Adipocyte (in vitro differentiated cells): ENCODE results near the gene TENM4.

Source experiments
- DNase-seq: peaks from one replicate; pipeline ENCODE4 v3.0.0-alpha.2; 2015; ENCODE audit warnings: low read depth
- H3K27me3 ChIP-seq: replicated peaks from 2 replicates; pipeline ENCODE4 v1.7.0; 2013; ENCODE audit warnings: mild to moderate bottlenecking, low read length, moderate library complexity; ENCODE audit not compliant: control insufficient read depth, insufficient read depth
- H3K36me3 ChIP-seq: 2 replicates; pipeline ENCODE4 v1.7.0; 2013; ENCODE audit warnings: low read length, mild to moderate bottlenecking, moderate library complexity; ENCODE audit not compliant: control insufficient read depth, insufficient read depth, severe bottlenecking
- H3K4me1 ChIP-seq: 2 replicates; pipeline ENCODE4 v1.7.0; 2013; ENCODE audit warnings: mild to moderate bottlenecking, low read length, moderate library complexity; ENCODE audit not compliant: control insufficient read depth, insufficient read depth
- H3K4me3 ChIP-seq: 2 replicates; pipeline ENCODE4 v1.7.0; 2013; ENCODE audit warnings: mild to moderate bottlenecking, low read length, moderate library complexity
- H3K9ac ChIP-seq: 2 replicates; pipeline ENCODE4 v1.7.0; 2013; ENCODE audit warnings: mild to moderate bottlenecking, low read length, moderate library complexity
- H3K9me3 ChIP-seq: 2 replicates; pipeline ENCODE4 v1.7.0; 2013; ENCODE audit warnings: mild to moderate bottlenecking, low read length, moderate library complexity; ENCODE audit not compliant: control insufficient read depth

TENM4 gene

GRCh38 chr11:79363861-79364378 lies 76.9 kb downstream of the TENM4 start:
- H3K27me3 ChIP-seq, result no peaks in the 10 kb centered on the region
- peaks cover 6% of the 10 kb centered on the region for H3K36me3 ChIP-seq
- H3K9me3 ChIP-seq, result no peaks in the 10 kb centered on the region
- H3K4me1 ChIP-seq, result no peaks in the 10 kb centered on the region
- no peak for DNase-seq
- H3K9ac ChIP-seq, result no peak overlapping the region
- H3K4me3 ChIP-seq, result no peak overlapping the region

- H3K4me1 ChIP-seq, result no peaks in the 10 kb centered on the region
- H3K4me3 ChIP-seq, result no peak overlapping the region
- no peaks in the 10 kb centered on the region for H3K27me3 ChIP-seq
- no peak overlapping the region for H3K9ac ChIP-seq
- peaks cover 6% of the 10 kb centered on the region for H3K36me3 ChIP-seq
- no peak for DNase-seq
- no peaks in the 10 kb centered on the region for H3K9me3 ChIP-seq
Observed at GRCh38 chr11:79363256-79363655, 77.6 kb downstream of the TENM4 start.

GRCh38 chr11:79362821-79363220 lies 78.0 kb downstream of the TENM4 start:
- no peak overlapping the region for H3K4me3 ChIP-seq
- H3K4me1 ChIP-seq, result no peaks in the 10 kb centered on the region
- H3K9me3 ChIP-seq, result no peaks in the 10 kb centered on the region
- DNase-seq, result no peak
- H3K27me3 ChIP-seq, result no peaks in the 10 kb centered on the region
- no peak overlapping the region for H3K9ac ChIP-seq
- H3K36me3 ChIP-seq, result peaks cover 6% of the 10 kb centered on the region

GRCh38 chr11:79362206-79362757 lies 78.5 kb downstream of the TENM4 start:
- Histone ChIP-seq H3K4me1 (no peaks in the 10 kb centered on the region), H3K9ac (no peak overlapping the region), H3K9me3 (no peaks in the 10 kb centered on the region), H3K36me3 (peaks cover 6% of the 10 kb centered on the region), H3K4me3 (no peak overlapping the region), H3K27me3 (no peaks in the 10 kb centered on the region)
- DNase-seq, result no peak

GRCh38 chr11:79358258-79358657 lies 82.6 kb downstream of the TENM4 start:
- Histone ChIP-seq H3K9me3 (no peaks in the 10 kb centered on the region), H3K4me1 (no peaks in the 10 kb centered on the region), H3K27me3 (no peaks in the 10 kb centered on the region), H3K9ac (no peak overlapping the region), H3K36me3 (peaks cover 6% of the 10 kb centered on the region), H3K4me3 (no peak overlapping the region)
- no peak for DNase-seq

GRCh38 chr11:79353706-79354105 lies 87.1 kb downstream of the TENM4 start:
- Histone ChIP-seq H3K9me3 (no peaks in the 10 kb centered on the region), H3K4me3 (no peak overlapping the region), H3K9ac (no peak overlapping the region), H3K36me3 (no peaks in the 10 kb centered on the region), H3K27me3 (no peaks in the 10 kb centered on the region), H3K4me1 (peaks cover 7% of the 10 kb centered on the region)
- no peak for DNase-seq

GRCh38 chr11:79352349-79352703 lies 88.5 kb downstream of the TENM4 start:
- Histone ChIP-seq H3K9me3 (no peaks in the 10 kb centered on the region), H3K36me3 (no peaks in the 10 kb centered on the region), H3K27me3 (no peaks in the 10 kb centered on the region), H3K4me1 (peaks cover 7% of the 10 kb centered on the region), H3K4me3 (no peak overlapping the region), H3K9ac (no peak overlapping the region)
- no peak for DNase-seq

GRCh38 chr11:79348976-79349682 lies 91.7 kb downstream of the TENM4 start:
- Histone ChIP-seq H3K9ac (no peak overlapping the region), H3K4me3 (no peak overlapping the region)
- DNase-seq, result no peak

GRCh38 chr11:79346021-79346420 lies 94.8 kb downstream of the TENM4 start:
- Histone ChIP-seq H3K27me3 (no peaks in the 10 kb centered on the region), H3K4me3 (no peak overlapping the region), H3K9me3 (no peaks in the 10 kb centered on the region), H3K36me3 (no peaks in the 10 kb centered on the region), H3K4me1 (no peaks in the 10 kb centered on the region), H3K9ac (no peak overlapping the region)
- no peak for DNase-seq

More at GRCh38 chr11:79348976-79349682, 91.7 kb downstream of the TENM4 start:
- H3K9me3 ChIP-seq, result no peaks in the 10 kb centered on the region
- H3K4me1 ChIP-seq, result peaks cover 7% of the 10 kb centered on the region
- no peaks in the 10 kb centered on the region for H3K27me3 ChIP-seq
- no peaks in the 10 kb centered on the region for H3K36me3 ChIP-seq

GRCh38 chr11:79344753-79345294 lies 96.0 kb downstream of the TENM4 start:
- Histone ChIP-seq H3K4me1 (no peaks in the 10 kb centered on the region), H3K9me3 (no peaks in the 10 kb centered on the region), H3K4me3 (no peak overlapping the region), H3K36me3 (no peaks in the 10 kb centered on the region), H3K27me3 (no peaks in the 10 kb centered on the region), H3K9ac (no peak overlapping the region)
- DNase-seq, result no peak

- no peak for DNase-seq
- H3K9ac ChIP-seq, result no peak overlapping the region
- no peak overlapping the region for H3K4me3 ChIP-seq
- no peaks in the 10 kb centered on the region for H3K36me3 ChIP-seq
- H3K27me3 ChIP-seq, result no peaks in the 10 kb centered on the region
- H3K9me3 ChIP-seq, result no peaks in the 10 kb centered on the region
- no peaks in the 10 kb centered on the region for H3K4me1 ChIP-seq
Observed at GRCh38 chr11:79342686-79343085, 98.1 kb downstream of the TENM4 start.
